MM.1S (cell line): Measurements from ENCODE around the gene NDFIP1.

Source experiments
- DNase-seq: peaks from one replicate; pipeline ENCODE4 v3.0.0-alpha.2; 2015
- H2AFZ ChIP-seq: fragments of 300-600 bp; sonication (generic); 2 replicates; pipeline ENCODE4 v1.6.0; 2016; ENCODE audit warnings: antibody characterized with exemption, low read length
- H3F3A ChIP-seq: fragments of 300-600 bp; sonication (generic); 2 replicates; pipeline ENCODE4 v1.6.1; 2016; ENCODE audit warnings: mild to moderate bottlenecking, antibody characterized with exemption, low read length, moderate library complexity, mixed read lengths; ENCODE audit not compliant: insufficient read depth
- H3K27ac ChIP-seq: fragments of 300-600 bp; sonication (generic); 2 replicates; pipeline ENCODE4 v1.5.1; 2016; ENCODE audit warnings: mild to moderate bottlenecking, low read length
- H3K27me3 ChIP-seq: fragments of 300-600 bp; sonication (generic); replicated peaks from 2 replicates; pipeline ENCODE4 v1.6.0; 2016; ENCODE audit warnings: low read length; ENCODE audit not compliant: insufficient read depth
- H3K36me3 ChIP-seq: fragments of 300-600 bp; sonication (generic); replicated peaks from 2 replicates; pipeline ENCODE4 v1.6.1; 2016; ENCODE audit warnings: mild to moderate bottlenecking, low read length, mixed read lengths; ENCODE audit not compliant: insufficient read depth
- H3K4me1 ChIP-seq: fragments of 300-600 bp; sonication (generic); 2 replicates; pipeline ENCODE4 v1.6.1; 2016; ENCODE audit warnings: low read length, mixed read lengths
- H3K4me2 ChIP-seq: fragments of 300-600 bp; sonication (generic); 2 replicates; pipeline ENCODE4 v1.6.0; 2016; ENCODE audit warnings: low read depth, low read length
- H3K4me3 ChIP-seq: fragments of 300-600 bp; sonication (generic); 2 replicates; pipeline ENCODE4 v1.5.1; 2016; ENCODE audit warnings: low read length, mixed read lengths
- H3K79me2 ChIP-seq: fragments of 300-600 bp; sonication (generic); 2 replicates; pipeline ENCODE4 v1.6.1; 2016; ENCODE audit warnings: mixed run types, low read length, mixed read lengths
- H3K9ac ChIP-seq: fragments of 300-600 bp; sonication (generic); 2 replicates; pipeline ENCODE4 v1.6.1; 2016; ENCODE audit warnings: low read length, mixed read lengths
- H3K9me2 ChIP-seq: fragments of 300-600 bp; sonication (generic); replicated peaks from 2 replicates; pipeline ENCODE4 v1.6.1; 2016; ENCODE audit warnings: mild to moderate bottlenecking, low read length, mixed read lengths; ENCODE audit not compliant: insufficient read depth
- H3K9me3 ChIP-seq: fragments of 300-600 bp; sonication (generic); replicated peaks from 2 replicates; pipeline ENCODE4 v1.6.1; 2016; ENCODE audit warnings: mild to moderate bottlenecking, low read length, mixed read lengths; ENCODE audit not compliant: insufficient read depth
- H4K20me1 ChIP-seq: fragments of 300-600 bp; sonication (generic); 2 replicates; pipeline ENCODE4 v1.6.1; 2016; ENCODE audit warnings: mild to moderate bottlenecking, low read length, moderate library complexity, mixed read lengths; ENCODE audit not compliant: insufficient read depth
- CTCF ChIP-seq: fragments of 300-600 bp; sonication (generic); IDR thresholded peaks from 2 replicates; pipeline ENCODE4 v1.5.1; 2016; ENCODE audit warnings: antibody characterized with exemption, low read length, mixed read lengths
- EZH2 ChIP-seq: fragments of 300-600 bp; sonication (generic); optimal IDR thresholded peaks from 2 replicates; pipeline ENCODE3; 2017; ENCODE audit warnings: low read depth, mild to moderate bottlenecking, antibody characterized with exemption, low read length, mixed read lengths
- EZH2phosphoT487 ChIP-seq: fragments of 300-600 bp; sonication (generic); IDR thresholded peaks from 2 replicates; pipeline ENCODE4 v1.6.1; 2018; ENCODE audit warnings: antibody characterized with exemption, low read length

NDFIP1 gene

DNA sequence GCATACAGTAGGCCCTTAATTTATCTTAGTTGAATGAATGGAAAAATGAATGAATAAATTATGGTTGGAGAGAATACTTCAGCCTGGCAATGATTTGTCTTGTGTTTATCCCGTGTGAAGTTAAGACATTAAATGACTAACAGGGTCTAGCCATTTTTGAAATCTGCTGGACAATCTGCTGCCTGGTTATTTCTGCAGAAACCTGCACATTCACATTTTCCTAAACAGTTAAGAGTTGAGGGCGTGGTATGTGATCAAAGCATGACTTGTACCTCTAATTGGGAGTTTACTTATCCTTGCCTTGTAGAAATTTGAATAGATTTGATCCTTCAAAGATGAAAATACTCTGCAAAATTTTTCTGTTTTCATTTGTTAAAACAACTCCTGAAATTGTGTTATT is 34.6 kb upstream of the NDFIP1 start:
- no peaks in the 10 kb centered on the region for H3K79me2 ChIP-seq
- H3K27ac ChIP-seq = no peak overlapping the region
- H3K9ac ChIP-seq = no peak overlapping the region
- no peaks in the 10 kb centered on the region for H3K27me3 ChIP-seq
- H2AFZ ChIP-seq = no peak overlapping the region
- TF ChIP-seq CTCF = no peak
- TF ChIP-seq EZH2 = no peak
- TF ChIP-seq EZH2phosphoT487 = no peak
- H4K20me1 ChIP-seq = no peaks in the 10 kb centered on the region
- no peaks in the 10 kb centered on the region for H3K4me1 ChIP-seq
- H3K9me3 ChIP-seq = no peaks in the 10 kb centered on the region
- no peak for DNase-seq
- no peaks in the 10 kb centered on the region for H3F3A ChIP-seq
- no peaks in the 10 kb centered on the region for H3K36me3 ChIP-seq
- no peak overlapping the region for H3K4me2 ChIP-seq
- no peaks in the 10 kb centered on the region for H3K9me2 ChIP-seq
- H3K4me3 ChIP-seq = no peak overlapping the region

DNA sequence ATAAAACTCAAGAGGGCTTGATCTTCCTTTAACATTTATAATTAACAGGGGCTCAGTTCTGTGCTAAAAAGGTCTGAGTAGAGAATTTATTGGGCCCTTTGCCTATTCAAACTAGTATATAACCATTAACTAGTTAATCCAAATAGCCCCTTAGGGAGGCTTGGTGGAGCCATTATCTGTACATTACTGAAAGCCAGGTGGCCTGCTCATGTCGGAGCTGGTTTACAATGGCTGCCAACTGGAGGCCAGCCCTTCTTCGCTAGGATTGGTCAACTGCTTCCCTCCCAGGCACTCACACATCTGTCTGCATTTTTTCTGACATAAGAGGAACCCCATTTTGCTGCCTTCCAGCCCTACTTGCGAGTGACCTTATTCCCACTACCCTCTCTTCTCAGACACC is 30.4 kb upstream of the NDFIP1 start:
- Histone ChIP-seq H3K9me2 (no peaks in the 10 kb centered on the region), H3K4me1 (no peaks in the 10 kb centered on the region), H3K79me2 (no peaks in the 10 kb centered on the region), H3K4me3 (no peak overlapping the region), H4K20me1 (no peaks in the 10 kb centered on the region), H2AFZ (no peak overlapping the region), H3K36me3 (no peaks in the 10 kb centered on the region), H3K27ac (no peak overlapping the region), H3K9ac (no peak overlapping the region), H3K27me3 (no peaks in the 10 kb centered on the region), H3F3A (no peaks in the 10 kb centered on the region), H3K9me3 (no peaks in the 10 kb centered on the region), H3K4me2 (no peak overlapping the region)
- DNase-seq = no peak
- TF ChIP-seq EZH2phosphoT487 = no peak

GRCh38 chr5:142078706-142079105 is 29.9 kb upstream of the NDFIP1 start:
- Histone ChIP-seq H4K20me1 (no peaks in the 10 kb centered on the region), H3K27ac (no peak overlapping the region)

DNA sequence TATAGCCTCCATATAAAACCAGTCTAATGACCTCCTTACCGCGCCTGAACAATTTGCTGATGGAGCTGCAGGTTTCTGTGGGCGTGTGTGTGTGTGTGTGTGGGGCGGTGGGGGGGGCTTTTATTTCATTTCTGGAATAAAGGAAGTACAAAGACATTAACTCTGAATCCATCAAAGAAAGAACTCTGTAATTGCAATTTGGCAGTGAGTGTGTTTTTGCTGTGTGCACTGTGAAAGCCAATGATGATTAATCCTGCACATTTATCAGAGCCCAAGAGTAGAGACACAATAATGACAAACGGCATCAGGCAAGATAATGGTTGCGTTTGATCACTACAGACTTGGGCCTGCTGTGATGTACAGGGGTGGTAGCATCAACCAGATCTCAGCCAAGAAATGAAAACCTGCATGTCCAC is 29.3 kb upstream of the NDFIP1 start:
- DNase-seq = no peak
- H3K4me1 ChIP-seq = no peaks in the 10 kb centered on the region
- H3F3A ChIP-seq = no peaks in the 10 kb centered on the region
- H4K20me1 ChIP-seq = no peaks in the 10 kb centered on the region
- no peak for TF ChIP-seq CTCF
- no peak for TF ChIP-seq EZH2
- TF ChIP-seq EZH2phosphoT487 = no peak
- no peaks in the 10 kb centered on the region for H3K9me2 ChIP-seq
- H3K27me3 ChIP-seq = no peaks in the 10 kb centered on the region
- H3K9ac ChIP-seq = no peak overlapping the region
- no peak overlapping the region for H2AFZ ChIP-seq
- H3K36me3 ChIP-seq = no peaks in the 10 kb centered on the region
- no peak overlapping the region for H3K4me2 ChIP-seq
- no peaks in the 10 kb centered on the region for H3K9me3 ChIP-seq
- no peaks in the 10 kb centered on the region for H3K79me2 ChIP-seq
- H3K4me3 ChIP-seq = no peak overlapping the region
- H3K27ac ChIP-seq = no peak overlapping the region

More at GRCh38 chr5:142078706-142079105, 29.9 kb upstream of the NDFIP1 start:
- Histone ChIP-seq H3K79me2 (no peaks in the 10 kb centered on the region), H3K9me3 (no peaks in the 10 kb centered on the region), H3K4me1 (no peaks in the 10 kb centered on the region), H3F3A (no peaks in the 10 kb centered on the region), H3K4me3 (no peak overlapping the region), H2AFZ (no peak overlapping the region), H3K9me2 (no peaks in the 10 kb centered on the region), H3K9ac (no peak overlapping the region), H3K27me3 (no peaks in the 10 kb centered on the region), H3K4me2 (no peak overlapping the region), H3K36me3 (no peaks in the 10 kb centered on the region)
- DNase-seq = no peak
- TF ChIP-seq CTCF (no peak), EZH2phosphoT487 (no peak)
